GM18498 (cell line): Measurements from ENCODE around the gene CATSPER3.
"Not testable (repeated sequence)": the region's sequence is repeated elsewhere in the genome, so short reads cannot be mapped to it uniquely, and the experiment has no call there.

Source experiments
- ATAC-seq: cut with Tn5 transposase; IDR thresholded peaks from one replicate; pipeline ENCODE4 v1.9.1; 2021; ENCODE audit warnings: mild to moderate bottlenecking, moderate library complexity; ENCODE audit not compliant: unreplicated experiment

The CATSPER3 gene

GRCh38 chr5:134969166-134969565 lies 1.5 kb downstream of the CATSPER3 start:
- ATAC-seq, result no peak

DNA sequence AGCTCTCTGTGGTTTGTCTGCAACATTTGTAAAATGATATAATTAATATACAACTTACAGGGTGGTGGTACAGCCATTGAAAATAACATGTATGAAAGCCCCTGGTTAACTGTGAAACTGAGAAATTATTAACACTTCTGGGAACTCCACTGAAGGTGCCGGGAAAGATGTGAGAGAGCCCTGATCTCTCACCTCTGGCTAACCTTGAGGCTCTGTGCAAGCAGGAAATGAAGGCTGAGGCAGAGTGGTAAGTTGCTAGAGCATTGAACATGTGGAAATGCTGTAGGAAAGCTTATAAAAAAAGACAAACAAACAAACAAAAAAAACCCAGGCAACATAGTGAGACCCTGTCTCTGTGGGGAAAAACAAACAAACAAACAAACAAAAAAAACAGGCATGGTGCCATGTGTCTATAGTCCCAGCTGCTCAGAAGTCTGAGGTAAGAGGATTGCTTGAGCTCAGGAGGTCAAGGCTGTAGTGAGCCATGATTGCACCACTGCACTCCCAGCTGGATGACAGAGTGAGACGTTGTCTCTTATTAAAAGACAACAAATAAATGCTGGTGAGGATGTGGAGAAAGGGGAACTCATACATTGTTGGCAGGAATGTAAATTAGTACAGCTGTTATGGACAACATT lies 7.5 kb downstream of the CATSPER3 start:
- no peak for ATAC-seq

DNA sequence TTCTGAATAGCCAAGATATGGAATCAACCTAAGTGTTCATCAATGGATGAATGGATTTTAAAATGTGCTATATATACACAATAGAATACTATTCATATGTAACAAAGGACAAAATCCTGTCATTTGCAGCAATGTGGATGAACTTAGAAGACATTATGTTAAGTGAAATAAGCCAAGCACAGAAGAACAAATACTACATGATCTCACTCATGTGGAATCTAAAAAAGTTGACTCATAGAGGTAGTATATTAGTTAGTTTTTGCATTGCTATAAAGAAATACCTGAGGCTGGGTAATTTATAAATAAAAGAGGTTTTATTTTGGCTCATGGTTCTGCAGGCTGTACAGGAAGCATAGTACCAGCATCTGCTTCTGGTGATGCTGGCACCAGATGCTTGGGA lies 8.1 kb downstream of the CATSPER3 start:
- ATAC-seq, result no peak

GRCh38 chr5:134976841-134977240 lies 9.1 kb downstream of the CATSPER3 start:
- no peak for ATAC-seq

- no peak for ATAC-seq
Observed at GRCh38 chr5:134979416-134979815, 11.7 kb downstream of the CATSPER3 start.

DNA sequence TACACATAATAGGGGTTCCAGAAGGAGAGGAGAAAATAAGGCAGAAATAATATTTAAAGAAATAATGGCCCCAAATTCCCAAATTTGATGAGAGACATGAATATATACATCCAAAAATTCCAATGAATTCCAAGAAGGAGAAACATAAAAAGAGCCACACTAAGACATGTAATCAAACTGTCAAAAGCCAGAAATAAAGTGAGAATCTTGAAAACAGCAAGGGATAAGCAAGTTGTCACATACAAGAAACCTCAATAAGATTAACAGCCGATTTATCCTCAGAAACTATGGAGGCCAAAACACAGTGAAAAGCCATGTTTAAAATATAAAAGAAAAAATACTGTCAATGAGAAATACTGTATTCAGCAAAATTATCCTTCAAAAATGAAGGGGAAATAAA lies 14.5 kb downstream of the CATSPER3 start:
- no peak for ATAC-seq

GRCh38 chr5:134989266-134989830 lies 21.6 kb downstream of the CATSPER3 start:
- ATAC-seq, result no peak

DNA sequence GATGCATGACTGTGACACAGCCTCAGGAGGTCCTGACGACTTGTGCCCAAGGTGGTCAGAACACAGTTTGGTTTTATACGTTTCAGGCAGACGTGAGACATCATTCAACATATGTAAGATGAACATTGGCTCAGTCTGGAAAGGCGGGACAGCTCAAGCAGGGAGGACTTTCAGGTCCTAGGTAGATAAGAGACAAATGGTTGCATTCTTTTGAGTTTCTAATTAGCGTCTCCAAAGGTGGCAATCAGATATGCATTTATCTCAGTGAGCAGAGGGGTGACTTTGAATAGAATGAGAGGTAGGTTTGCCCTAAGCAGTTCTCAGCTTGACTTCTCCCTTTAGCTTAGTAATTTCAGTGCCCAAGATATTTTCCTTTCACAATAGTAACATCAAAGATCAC lies 22.5 kb downstream of the CATSPER3 start:
- not testable (repeated sequence) for ATAC-seq

- no peak for ATAC-seq
Observed at GRCh38 chr5:134992148-134992547, 24.4 kb downstream of the CATSPER3 start.

DNA sequence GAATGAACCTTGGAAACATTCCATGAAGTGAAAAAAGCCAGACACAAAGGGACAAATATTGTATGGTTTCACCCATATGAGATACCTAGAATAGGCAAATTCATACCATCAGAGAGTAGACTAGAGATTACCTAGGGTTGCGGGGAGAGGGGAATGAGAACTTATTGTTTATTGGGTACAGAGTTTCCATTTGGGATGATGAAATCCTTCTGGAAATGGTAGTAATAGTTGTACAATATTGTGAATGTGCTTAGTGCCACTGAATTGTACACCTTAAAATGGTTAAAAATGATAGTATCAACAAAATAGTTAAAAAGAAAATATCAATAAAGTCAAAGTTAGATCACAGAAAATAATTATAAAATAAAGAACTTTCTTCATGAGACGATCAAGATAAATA lies 25.5 kb downstream of the CATSPER3 start:
- no peak for ATAC-seq

DNA sequence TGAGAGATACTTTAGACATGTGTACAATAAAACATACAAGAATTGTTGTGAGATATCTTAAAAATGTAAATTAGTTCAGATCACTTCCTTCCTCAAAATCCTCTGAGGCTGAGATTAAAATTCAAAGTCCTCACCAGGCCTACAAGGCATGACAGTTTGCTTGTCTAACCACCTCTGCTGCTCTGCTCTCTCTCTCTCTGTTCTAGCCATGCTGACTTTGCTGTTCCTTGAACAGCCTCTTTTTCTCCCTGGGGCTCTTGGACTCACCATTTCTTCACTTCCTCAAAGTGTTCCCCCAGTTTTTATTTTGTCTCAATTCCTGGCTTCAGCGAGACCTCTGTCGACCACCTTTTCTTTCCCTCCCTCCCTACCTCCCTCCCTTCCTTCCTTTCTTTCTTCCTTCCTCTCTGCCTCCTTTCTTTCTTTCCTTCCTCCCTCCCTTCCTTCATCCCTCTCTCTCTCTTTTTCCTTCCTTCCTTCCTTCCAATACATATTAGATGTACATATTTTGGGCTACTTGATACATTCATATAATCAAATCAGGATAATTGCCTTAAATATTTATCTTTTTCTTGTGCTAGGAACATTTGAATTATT lies 27.0 kb downstream of the CATSPER3 start:
- ATAC-seq, result no peak

- no peak for ATAC-seq
Observed at GRCh38 chr5:134995850-134996402, 28.2 kb downstream of the CATSPER3 start.

- ATAC-seq, result no peak
Observed at GRCh38 chr5:134997015-134997414, 29.3 kb downstream of the CATSPER3 start.

DNA sequence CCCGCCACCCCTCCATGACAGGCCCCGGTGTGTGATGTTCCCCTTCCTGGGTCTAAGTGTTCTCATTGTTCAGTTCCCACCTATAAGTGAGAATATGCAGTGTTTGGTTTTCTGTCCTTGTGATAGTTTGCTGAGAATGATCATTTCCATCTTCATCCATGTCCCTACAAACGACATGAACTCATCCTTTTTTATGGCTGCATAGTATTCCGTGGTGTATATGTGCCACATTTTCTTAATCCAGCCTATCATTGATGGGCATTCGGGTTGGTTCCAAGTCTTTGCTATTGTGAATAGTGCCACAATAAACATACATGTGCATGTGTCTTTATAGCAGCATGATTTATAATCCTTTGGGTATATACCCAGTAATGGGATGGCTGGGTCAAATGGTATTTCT lies 30.4 kb downstream of the CATSPER3 start:
- not testable (repeated sequence) for ATAC-seq

- ATAC-seq, result no peak
Observed at GRCh38 chr5:135004376-135004775, 36.7 kb downstream of the CATSPER3 start.

DNA sequence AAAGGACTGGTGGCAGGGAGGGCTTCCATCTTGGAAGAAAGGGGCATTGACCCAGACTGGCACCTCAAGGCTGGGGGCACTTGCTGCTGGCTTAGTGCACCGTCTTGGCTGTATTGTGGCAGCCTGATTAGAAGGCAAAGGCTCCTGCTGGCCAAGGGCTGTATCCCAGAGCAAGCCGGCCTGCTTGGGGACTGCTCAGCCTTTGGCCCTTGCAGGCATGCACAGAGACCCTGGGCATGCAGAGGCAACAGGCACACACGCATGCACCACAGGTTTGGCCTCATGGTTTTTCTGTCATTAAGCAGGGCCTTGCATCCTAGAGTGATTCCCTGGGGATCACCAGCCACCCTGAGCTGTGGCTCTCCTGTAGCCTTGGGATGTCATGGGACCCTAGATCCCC lies 37.4 kb downstream of the CATSPER3 start:
- no peak for ATAC-seq

DNA sequence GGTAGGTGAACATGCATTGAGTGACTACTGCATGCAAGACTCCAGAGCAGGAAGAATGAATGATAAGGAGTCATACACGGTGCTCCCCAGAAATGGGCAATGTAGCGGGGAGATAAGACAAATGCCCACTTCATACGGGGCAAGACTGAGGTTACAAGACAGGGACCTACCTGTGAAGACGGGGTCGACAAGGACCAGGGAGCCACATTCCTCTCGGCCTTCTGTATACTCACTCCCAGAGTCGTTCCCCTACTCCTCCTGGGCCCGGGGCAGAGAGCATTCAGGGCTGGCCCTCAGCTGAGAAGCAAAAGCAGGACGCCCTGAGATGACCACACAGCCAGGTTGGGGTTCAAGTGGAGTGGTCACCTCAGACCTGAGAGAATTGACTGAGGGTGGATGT lies 39.6 kb downstream of the CATSPER3 start:
- no peak for ATAC-seq

GRCh38 chr5:135007749-135008363 lies 40.1 kb downstream of the CATSPER3 start:
- no peak for ATAC-seq

DNA sequence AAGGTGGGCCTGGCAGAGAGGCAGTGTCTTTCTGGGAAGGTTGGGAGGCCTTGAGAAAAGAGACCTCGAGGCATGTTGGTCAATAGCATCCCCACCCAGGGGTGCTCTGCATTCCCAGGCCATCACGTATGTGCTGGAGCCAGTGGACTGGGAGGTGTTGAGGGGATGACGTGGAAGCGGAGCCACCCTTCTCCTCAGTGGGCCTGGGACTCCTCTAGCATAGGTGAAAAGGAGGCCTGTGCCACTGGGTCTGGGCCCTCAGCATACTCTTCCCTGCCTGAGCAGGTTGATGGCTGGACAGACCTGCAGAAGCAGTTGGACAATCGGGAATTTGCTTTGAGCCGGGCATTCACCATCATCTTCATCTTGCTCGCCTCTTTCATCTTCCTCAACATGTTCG lies 40.8 kb downstream of the CATSPER3 start:
- ATAC-seq, result no peak

DNA sequence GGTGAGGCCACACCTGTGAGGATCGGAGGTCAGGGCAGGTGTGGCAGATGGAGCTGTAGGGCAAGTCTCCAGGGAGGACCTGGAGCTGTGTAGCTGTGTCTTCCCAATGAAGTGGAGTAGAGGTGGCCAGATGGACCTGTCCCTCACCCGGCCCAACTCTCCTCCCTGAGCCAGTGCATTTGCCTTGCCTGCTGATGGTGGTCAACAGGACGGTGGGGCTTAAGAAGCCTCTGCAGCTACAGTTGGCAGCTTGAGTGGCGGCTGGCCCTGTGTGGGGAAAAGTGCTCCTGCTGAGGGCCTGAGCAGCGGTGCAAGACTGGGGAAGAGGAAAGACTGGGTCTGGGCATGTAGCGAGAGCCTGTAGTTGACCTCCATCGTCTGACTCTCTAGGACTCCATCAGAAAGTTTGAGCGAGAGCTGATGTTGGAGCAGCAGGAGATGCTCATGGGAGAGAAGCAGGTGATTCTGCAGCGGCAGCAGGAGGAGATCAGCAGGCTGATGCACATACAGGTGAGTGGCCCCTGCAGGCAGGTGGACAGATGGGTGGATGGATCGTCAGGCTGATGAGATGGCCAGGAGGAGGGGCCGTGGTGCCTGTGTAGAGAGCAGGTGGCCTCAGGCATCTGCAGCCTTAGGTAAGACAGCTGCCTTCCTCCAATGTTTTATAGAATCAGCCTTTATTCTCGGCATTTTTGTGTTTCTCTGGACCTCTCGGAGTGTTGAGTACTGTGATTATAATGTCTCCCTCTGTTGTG lies 41.5 kb downstream of the CATSPER3 start:
- ATAC-seq, result no peak
